Stimulated activated CD8-positive, alpha-beta memory T cell treated with anti-CD3 and anti-CD28 coated beads, Interleukin-12 subunit alpha, Interleukin-12 subunit beta, amount 100 ng/mL, for 4 hours (primary cell): Measurements from ENCODE around the gene WDSUB1.

Experiments used
- DNase-seq: peaks from one replicate; pipeline ENCODE4 v3.0.0-alpha.2; 2020; ENCODE audit warnings: low read depth

WDSUB1 gene

DNA sequence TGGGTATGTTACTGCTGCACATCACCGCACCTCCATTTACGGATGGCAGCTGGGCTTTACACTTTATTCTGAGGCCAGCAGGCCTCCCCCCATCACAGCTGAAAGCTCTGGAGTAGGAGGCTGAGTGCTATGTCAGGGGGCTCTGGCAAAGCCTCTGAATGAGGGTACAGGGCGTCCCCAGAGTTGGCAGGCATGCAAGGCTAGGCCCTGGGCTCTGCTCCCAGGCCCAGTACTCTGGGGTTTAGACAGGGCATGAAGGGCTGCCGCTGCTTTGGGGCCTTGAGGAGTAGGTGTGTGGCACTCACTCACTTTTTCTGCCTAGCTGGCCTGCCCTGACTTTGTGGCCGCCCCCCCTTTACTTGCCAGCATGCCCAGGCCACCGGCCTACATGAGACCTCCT lies 90.8 kb downstream of the WDSUB1 start:
- DNase-seq, result no peak

DNA sequence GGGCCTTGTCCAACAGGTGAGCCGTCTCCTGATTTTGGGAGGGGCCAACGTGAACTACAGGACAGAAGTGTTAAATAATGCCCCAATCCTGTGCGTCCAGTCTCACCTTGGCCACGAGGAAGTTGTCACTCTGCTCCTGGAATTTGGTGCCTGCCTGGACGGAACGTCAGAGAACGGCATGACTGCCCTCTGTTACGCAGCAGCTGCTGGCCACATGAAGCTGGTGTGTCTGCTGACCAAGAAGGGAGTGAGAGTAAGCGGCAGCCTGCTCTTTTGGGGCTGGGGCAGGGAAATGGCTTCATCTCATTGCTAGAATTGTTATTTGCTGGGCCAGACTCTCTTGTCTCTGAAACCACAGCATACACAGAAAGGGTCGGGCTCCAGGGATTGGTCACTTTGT lies 92.3 kb downstream of the WDSUB1 start:
- DNase-seq, result no peak

DNA sequence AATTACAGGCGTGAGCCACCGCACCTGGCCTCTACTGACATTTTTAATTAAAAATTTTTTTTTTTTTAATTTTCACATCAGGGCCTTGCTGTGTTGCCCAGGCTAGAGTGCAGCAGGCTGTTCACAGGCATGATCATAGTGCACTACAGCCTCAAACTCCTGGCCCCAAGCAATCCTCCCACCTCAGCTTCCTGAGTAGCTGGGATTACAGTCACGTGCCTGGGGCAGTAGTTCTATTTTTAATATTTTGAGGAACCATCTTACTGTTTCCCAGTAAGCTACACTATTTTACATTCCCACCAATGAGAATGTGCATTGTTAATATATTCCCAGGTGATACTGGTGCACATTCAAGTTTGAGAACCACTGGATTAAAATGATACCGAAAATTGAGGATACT lies 92.7 kb downstream of the WDSUB1 start:
- no peak for DNase-seq

DNA sequence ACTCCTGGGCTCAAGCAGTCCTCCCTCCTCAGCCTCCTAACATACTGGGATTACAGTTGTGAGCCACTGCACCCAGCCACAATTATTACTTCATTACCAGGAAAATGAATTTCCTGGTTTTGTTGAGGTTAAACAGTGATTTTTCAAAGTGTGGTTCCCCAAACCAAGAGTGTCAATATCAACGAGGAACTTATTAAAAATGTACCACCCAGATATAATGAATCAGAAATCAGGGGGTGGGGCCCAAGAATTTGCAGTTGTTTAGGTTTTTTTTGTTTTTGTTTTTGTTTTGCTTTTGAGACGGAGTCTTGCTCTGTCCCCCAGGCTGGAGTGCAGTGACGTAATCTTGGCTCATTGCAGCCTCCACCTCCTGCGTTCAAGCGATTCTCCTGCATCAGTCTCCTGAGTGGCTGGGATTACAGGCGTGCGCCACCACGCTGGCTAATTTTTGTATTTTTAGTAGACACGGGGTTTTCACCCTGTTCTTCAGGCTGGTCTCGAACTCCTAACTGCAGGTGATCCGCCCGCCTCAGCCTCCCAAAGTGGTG lies 94.1 kb downstream of the WDSUB1 start:
- DNase-seq, result no peak

DNA sequence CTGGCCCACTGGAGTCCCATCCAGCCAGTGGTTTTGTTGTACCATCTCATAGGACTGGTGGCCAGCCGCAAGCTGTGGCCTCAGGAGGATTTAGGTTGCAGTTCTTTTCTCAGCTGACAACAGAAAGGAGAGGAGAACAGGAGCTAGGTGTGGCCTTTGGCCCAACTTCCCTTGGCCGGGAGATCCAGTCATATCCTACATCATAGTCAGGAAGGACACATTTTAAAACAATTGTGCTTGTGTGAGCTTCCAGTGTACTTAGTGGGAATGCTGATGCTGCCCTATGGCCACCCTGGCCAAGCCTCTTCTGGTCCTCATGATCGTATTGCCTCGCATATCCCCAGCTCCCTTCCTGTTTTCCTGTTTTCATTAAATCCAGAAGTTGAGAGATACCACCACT lies 98.1 kb downstream of the WDSUB1 start:
- no peak for DNase-seq

DNA sequence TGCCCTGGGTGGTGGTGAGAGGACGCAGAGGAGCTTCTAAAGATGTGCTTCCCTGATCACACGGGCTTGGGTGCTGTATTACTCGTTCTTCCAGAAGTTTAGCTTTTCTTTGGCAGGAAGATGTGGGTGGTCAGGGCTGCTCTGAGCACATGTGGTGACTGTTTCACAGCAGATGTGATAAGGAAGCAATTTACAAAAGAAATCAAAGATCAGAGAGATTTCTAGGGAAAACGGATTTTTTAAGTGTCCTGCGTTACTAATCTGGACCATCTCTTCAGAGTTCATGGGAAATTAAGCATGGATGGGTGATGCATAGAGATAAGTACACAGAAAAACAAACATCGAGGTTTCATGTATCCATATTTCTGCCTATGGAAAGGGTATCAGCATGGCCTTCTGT lies 99.4 kb downstream of the WDSUB1 start:
- no peak for DNase-seq

DNA sequence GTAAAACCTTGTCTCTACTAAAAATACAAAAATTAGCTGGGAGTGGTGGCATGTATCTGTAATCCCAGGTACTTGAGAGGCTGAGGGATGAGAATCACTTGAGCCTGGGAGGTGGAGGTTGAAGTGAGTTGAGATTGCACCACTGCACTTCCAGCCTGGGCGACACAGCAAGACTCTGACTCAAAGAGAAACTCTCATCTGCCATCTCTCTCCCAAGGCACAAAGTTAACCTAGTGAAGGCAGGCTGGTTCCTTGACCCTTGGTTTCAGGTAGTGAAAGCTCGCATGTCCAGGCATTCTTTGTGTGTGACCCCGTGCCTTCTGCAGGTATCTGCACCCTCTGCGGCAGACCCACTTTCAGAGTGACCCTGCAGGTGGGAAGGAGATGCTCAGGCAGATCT lies 100.0 kb downstream of the WDSUB1 start:
- no peak for DNase-seq
